Mesendoderm (in vitro differentiated cells): ENCODE measurements around the gene MLC1.

Source experiments
- DNase-seq: peaks from one replicate; pipeline ENCODE4 v3.0.0; 2013
- H2AK5ac ChIP-seq: 2 replicates; pipeline ENCODE4 v1.6.1; 2013; ENCODE audit warnings: low read length, inconsistent platforms
- H2BK120ac ChIP-seq: 2 replicates; pipeline ENCODE4 v1.6.1; 2013; ENCODE audit warnings: low read depth, mild to moderate bottlenecking, low read length, moderate library complexity, mixed read lengths
- H2BK15ac ChIP-seq: replicated peaks from 2 replicates; pipeline ENCODE4 v1.6.1; 2013; ENCODE audit warnings: low read depth, mild to moderate bottlenecking, moderate library complexity
- H2BK5ac ChIP-seq: 2 replicates; pipeline ENCODE4 v1.6.1; 2013; ENCODE audit warnings: low read length, inconsistent platforms
- H3K18ac ChIP-seq: 2 replicates; pipeline ENCODE4 v1.6.1; 2013; ENCODE audit warnings: mild to moderate bottlenecking, low read length, mixed read lengths
- H3K23ac ChIP-seq: one replicate; pipeline ENCODE4 v1.6.1; 2013; ENCODE audit warnings: low read length
- H3K27ac ChIP-seq: 2 replicates; pipeline ENCODE4 v1.5.1; 2013; ENCODE audit warnings: low read depth, mild to moderate bottlenecking, inconsistent platforms, low read length, moderate library complexity
- H3K27me3 ChIP-seq: 2 replicates; pipeline ENCODE4 v1.6.1; 2013; ENCODE audit warnings: low read length, control low read depth, mild to moderate bottlenecking, inconsistent platforms; ENCODE audit not compliant: insufficient read depth, poor library complexity
- H3K36me3 ChIP-seq: 2 replicates; pipeline ENCODE4 v1.6.1; 2013; ENCODE audit warnings: low read length, inconsistent platforms; ENCODE audit not compliant: control insufficient read depth, insufficient read depth
- H3K4ac ChIP-seq: one replicate; pipeline ENCODE4 v1.6.1; 2013; ENCODE audit warnings: low read depth, mild to moderate bottlenecking, low read length, moderate library complexity
- H3K4me1 ChIP-seq: 2 replicates; pipeline ENCODE4 v1.6.1; 2013; ENCODE audit warnings: low read depth, low read length, inconsistent platforms; ENCODE audit not compliant: control insufficient read depth
- H3K4me2 ChIP-seq: 2 replicates; pipeline ENCODE4 v1.6.1; 2013; ENCODE audit warnings: low read length
- H3K4me3 ChIP-seq: 2 replicates; pipeline ENCODE4 v1.5.1; 2013; ENCODE audit warnings: mild to moderate bottlenecking, low read length
- H3K56ac ChIP-seq: one replicate; pipeline ENCODE4 v1.6.1; 2013; ENCODE audit warnings: low read length
- H3K79me1 ChIP-seq: 2 replicates; pipeline ENCODE4 v1.6.1; 2013; ENCODE audit warnings: low read length, inconsistent platforms
- H3K79me2 ChIP-seq: 2 replicates; pipeline ENCODE4 v1.6.1; 2013; ENCODE audit warnings: mild to moderate bottlenecking, low read length; ENCODE audit not compliant: control insufficient read depth, insufficient read depth
- H3K9ac ChIP-seq: 2 replicates; pipeline ENCODE4 v1.6.1; 2013; ENCODE audit warnings: low read length, inconsistent platforms
- H4K5ac ChIP-seq: one replicate; pipeline ENCODE4 v1.6.1; 2013; ENCODE audit warnings: low read length
- H4K8ac ChIP-seq: one replicate; pipeline ENCODE4 v1.6.1; 2013; ENCODE audit warnings: low read depth, mild to moderate bottlenecking, control low read depth, low read length, moderate library complexity
- WGBS: extraction: QIAGEN DNeasy Blood & Tissue Kit; methylation state at CpG from one replicate; pipeline ENCODE4 v1.1.7; 2013; ENCODE audit warnings: low lambda C conversion rate, missing lambda C conversion rate; ENCODE audit not compliant: insufficient coverage; ENCODE audit errors: extremely low coverage; 5-methylcytosine and 5-hydroxymethylcytosine counted together

Gene MLC1

GRCh38 chr22:50101870-50102565 is 16.8 kb upstream of the MLC1 start:
- no CpG with 5 or more reads among the region's 10 CpGs for WGBS
- H3K4ac ChIP-seq, result no peak overlapping the region
- H3K27me3 ChIP-seq, result no peaks in the 10 kb centered on the region
- H3K79me1 ChIP-seq, result no peaks in the 10 kb centered on the region
- no peak overlapping the region for H3K56ac ChIP-seq
- H3K4me2 ChIP-seq, result no peak overlapping the region
- no peak overlapping the region for H4K5ac ChIP-seq
- H3K18ac ChIP-seq, result no peak overlapping the region
- no peaks in the 10 kb centered on the region for H3K4me1 ChIP-seq
- H3K9ac ChIP-seq, result no peak overlapping the region
- no peak overlapping the region for H4K8ac ChIP-seq
- H3K27ac ChIP-seq, result no peak overlapping the region
- H2BK15ac ChIP-seq, result no peak overlapping the region
- no peak overlapping the region for H3K4me3 ChIP-seq
- H2BK120ac ChIP-seq, result no peak overlapping the region
- no peak overlapping the region for H2BK5ac ChIP-seq
- no peak overlapping the region for H3K23ac ChIP-seq
- H3K36me3 ChIP-seq, result no peaks in the 10 kb centered on the region
- H2AK5ac ChIP-seq, result no peak overlapping the region
- H3K79me2 ChIP-seq, result no peaks in the 10 kb centered on the region
- no peak for DNase-seq

DNA sequence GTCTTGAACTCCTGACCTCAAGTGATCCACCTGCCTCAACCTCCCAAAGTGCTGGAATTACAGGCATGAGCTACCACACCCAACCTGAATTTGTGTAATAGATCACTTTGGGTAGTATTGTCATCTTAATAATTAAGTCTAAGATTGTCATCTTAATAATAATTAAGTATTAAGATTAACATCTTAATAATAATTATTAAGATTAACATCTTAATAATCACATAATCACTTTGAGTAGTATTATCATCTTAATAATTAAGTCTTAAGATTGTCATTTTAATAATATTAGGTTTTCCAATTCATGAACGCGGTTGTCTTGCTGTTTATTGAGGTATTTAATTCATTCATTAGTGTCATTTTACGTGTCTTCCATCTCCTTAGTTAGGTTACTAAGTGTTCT is 12.8 kb upstream of the MLC1 start:
- DNase-seq, result no peak
- H3K4me3 ChIP-seq, result no peak overlapping the region
- H3K23ac ChIP-seq, result no peak overlapping the region
- no peak overlapping the region for H4K5ac ChIP-seq
- no peaks in the 10 kb centered on the region for H3K27me3 ChIP-seq
- H3K4me2 ChIP-seq, result no peak overlapping the region
- H2BK120ac ChIP-seq, result no peak overlapping the region
- WGBS, result no CpG with 5 or more reads among the region's 3 CpGs
- no peaks in the 10 kb centered on the region for H3K4me1 ChIP-seq
- H2AK5ac ChIP-seq, result no peak overlapping the region
- no peak overlapping the region for H3K27ac ChIP-seq
- no peak overlapping the region for H3K56ac ChIP-seq
- no peak overlapping the region for H2BK15ac ChIP-seq
- H3K4ac ChIP-seq, result no peak overlapping the region
- no peak overlapping the region for H2BK5ac ChIP-seq
- H3K79me1 ChIP-seq, result no peaks in the 10 kb centered on the region
- H3K18ac ChIP-seq, result no peak overlapping the region
- H3K9ac ChIP-seq, result no peak overlapping the region
- H3K36me3 ChIP-seq, result no peaks in the 10 kb centered on the region
- H3K79me2 ChIP-seq, result no peaks in the 10 kb centered on the region
- H4K8ac ChIP-seq, result no peak overlapping the region

- no CpG with 5 or more reads among the region's 5 CpGs for WGBS
- no peak overlapping the region for H2BK15ac ChIP-seq
- DNase-seq, result no peak
- no peak overlapping the region for H3K27ac ChIP-seq
- H4K8ac ChIP-seq, result no peak overlapping the region
- H3K9ac ChIP-seq, result no peak overlapping the region
- H3K79me2 ChIP-seq, result no peaks in the 10 kb centered on the region
- H4K5ac ChIP-seq, result no peak overlapping the region
- H3K18ac ChIP-seq, result no peak overlapping the region
- no peaks in the 10 kb centered on the region for H3K27me3 ChIP-seq
- no peak overlapping the region for H3K23ac ChIP-seq
- no peak overlapping the region for H2BK120ac ChIP-seq
- H3K36me3 ChIP-seq, result no peaks in the 10 kb centered on the region
- H3K4me2 ChIP-seq, result no peak overlapping the region
- no peak overlapping the region for H2AK5ac ChIP-seq
- H3K4me3 ChIP-seq, result no peak overlapping the region
- H3K4me1 ChIP-seq, result no peaks in the 10 kb centered on the region
- H3K79me1 ChIP-seq, result no peaks in the 10 kb centered on the region
- no peak overlapping the region for H3K56ac ChIP-seq
- no peak overlapping the region for H3K4ac ChIP-seq
- no peak overlapping the region for H2BK5ac ChIP-seq
Measured at GRCh38 chr22:50092342-50092741, 7.1 kb upstream of the MLC1 start.

DNA sequence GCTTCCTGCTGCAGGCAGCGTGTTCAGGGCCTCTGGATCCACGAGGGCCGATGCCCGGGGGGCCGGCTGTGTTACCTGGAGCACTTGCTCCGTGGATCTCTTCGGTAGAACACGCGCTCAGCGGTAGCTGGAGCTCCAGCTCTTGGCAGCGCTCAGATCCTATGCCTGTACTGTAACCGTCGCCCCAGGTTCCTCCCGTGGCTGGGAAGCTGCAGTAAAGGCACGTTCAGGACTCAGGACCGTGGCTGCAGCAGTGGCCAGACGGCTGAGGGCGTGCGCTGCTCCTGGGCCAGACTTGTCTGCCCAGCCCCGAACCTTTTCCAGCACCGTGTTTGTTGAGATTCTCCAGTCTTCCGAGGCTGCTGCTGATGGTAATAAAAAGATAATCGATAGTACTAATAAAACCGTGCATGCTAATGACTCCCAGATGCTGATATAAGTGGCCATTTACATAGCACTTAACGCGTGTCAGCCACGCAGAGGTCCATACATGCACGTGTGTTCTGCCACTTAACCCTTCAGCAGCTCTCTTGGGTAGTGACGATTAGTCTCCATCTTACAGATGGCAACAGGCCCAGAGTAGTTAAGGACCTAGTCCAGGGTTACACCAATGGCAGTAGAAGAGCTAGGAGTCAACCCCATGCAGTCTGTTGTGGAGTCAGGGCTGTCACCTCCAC is 6.0 kb upstream of the MLC1 start:
- no peak overlapping the region for H3K18ac ChIP-seq
- no peak overlapping the region for H3K4me3 ChIP-seq
- H3K23ac ChIP-seq, result no peak overlapping the region
- H2BK5ac ChIP-seq, result no peak overlapping the region
- no peaks in the 10 kb centered on the region for H3K4me1 ChIP-seq
- H3K56ac ChIP-seq, result no peak overlapping the region
- H2AK5ac ChIP-seq, result no peak overlapping the region
- no peak overlapping the region for H2BK120ac ChIP-seq
- no peaks in the 10 kb centered on the region for H3K79me2 ChIP-seq
- H3K79me1 ChIP-seq, result no peaks in the 10 kb centered on the region
- no CpG with 5 or more reads among the region's 29 CpGs for WGBS
- H3K4me2 ChIP-seq, result no peak overlapping the region
- no peak overlapping the region for H3K27ac ChIP-seq
- H4K5ac ChIP-seq, result no peak overlapping the region
- no peak overlapping the region for H2BK15ac ChIP-seq
- H3K36me3 ChIP-seq, result no peaks in the 10 kb centered on the region
- no peak overlapping the region for H3K9ac ChIP-seq
- no peaks in the 10 kb centered on the region for H3K27me3 ChIP-seq
- no peak overlapping the region for H3K4ac ChIP-seq
- DNase-seq, result no peak
- H4K8ac ChIP-seq, result no peak overlapping the region

DNA sequence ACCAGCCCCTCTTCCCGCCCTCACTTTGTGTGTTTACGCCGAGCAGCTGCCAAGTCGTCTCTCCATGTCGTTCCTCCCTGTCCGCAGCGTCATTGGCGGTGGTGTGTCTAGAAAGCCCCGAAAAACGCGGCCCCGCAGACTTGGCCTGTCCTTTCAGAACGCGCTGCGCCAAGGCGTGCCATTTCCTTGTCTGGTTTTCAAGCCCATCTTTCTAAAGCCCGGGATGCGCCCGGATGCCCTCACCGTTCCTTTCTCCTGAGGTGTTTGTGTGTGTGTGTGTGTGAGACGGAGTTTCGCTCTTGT is 5.1 kb upstream of the MLC1 start:
- no peaks in the 10 kb centered on the region for H3K27me3 ChIP-seq
- no peak overlapping the region for H2AK5ac ChIP-seq
- H3K79me1 ChIP-seq, result no peaks in the 10 kb centered on the region
- H3K56ac ChIP-seq, result no peak overlapping the region
- no peaks in the 10 kb centered on the region for H3K4me1 ChIP-seq
- no peak overlapping the region for H4K8ac ChIP-seq
- H3K18ac ChIP-seq, result no peak overlapping the region
- no peak overlapping the region for H2BK5ac ChIP-seq
- no peak overlapping the region for H3K4me2 ChIP-seq
- H3K27ac ChIP-seq, result no peak overlapping the region
- H3K9ac ChIP-seq, result no peak overlapping the region
- H3K4me3 ChIP-seq, result no peak overlapping the region
- H3K23ac ChIP-seq, result no peak overlapping the region
- no peak overlapping the region for H3K4ac ChIP-seq
- DNase-seq, result no peak
- H3K36me3 ChIP-seq, result no peaks in the 10 kb centered on the region
- no CpG with 5 or more reads among the region's 22 CpGs for WGBS
- H4K5ac ChIP-seq, result no peak overlapping the region
- no peak overlapping the region for H2BK120ac ChIP-seq
- H3K79me2 ChIP-seq, result no peaks in the 10 kb centered on the region
- H2BK15ac ChIP-seq, result no peak overlapping the region
